Neuronal stem cell (in vitro differentiated cells): ENCODE measurements around the gene CLEC2L.

Experiments
- DNase-seq: peaks from one replicate; pipeline ENCODE4 v3.0.0-alpha.2; 2013; ENCODE audit warnings: low spot score
- H2AFZ ChIP-seq: one replicate; pipeline ENCODE4 v1.6.1; 2013; ENCODE audit warnings: mild to moderate bottlenecking, low read length, inconsistent platforms
- H2AK5ac ChIP-seq: 2 replicates; pipeline ENCODE4 v1.6.1; 2013; ENCODE audit warnings: low read depth, mild to moderate bottlenecking, inconsistent platforms, low read length, moderate library complexity, mixed read lengths
- H2BK120ac ChIP-seq: 2 replicates; pipeline ENCODE4 v1.6.1; 2013; ENCODE audit warnings: low read depth, mild to moderate bottlenecking, inconsistent platforms, low read length, moderate library complexity, mixed read lengths
- H2BK12ac ChIP-seq: one replicate; pipeline ENCODE4 v1.6.1; 2013; ENCODE audit warnings: low read length, inconsistent platforms
- H2BK15ac ChIP-seq: 2 replicates; pipeline ENCODE4 v1.6.1; 2013; ENCODE audit warnings: mild to moderate bottlenecking, low read length, inconsistent platforms, mixed read lengths
- H2BK5ac ChIP-seq: one replicate; pipeline ENCODE4 v1.6.1; 2013; ENCODE audit warnings: inconsistent platforms, mild to moderate bottlenecking, low read length, moderate library complexity
- H3K14ac ChIP-seq: one replicate; pipeline ENCODE4 v1.6.1; 2013; ENCODE audit warnings: low read length, inconsistent platforms
- H3K18ac ChIP-seq: 2 replicates; pipeline ENCODE4 v1.6.1; 2013; ENCODE audit warnings: low read length, inconsistent platforms
- H3K23ac ChIP-seq: 2 replicates; pipeline ENCODE4 v1.6.1; 2013; ENCODE audit warnings: low read depth, mild to moderate bottlenecking, mixed read lengths, low read length, inconsistent platforms; ENCODE audit not compliant: poor library complexity
- H3K27ac ChIP-seq: replicated peaks from 3 replicates; pipeline ENCODE4 v1.5.1; 2013; ENCODE audit warnings: low read length, inconsistent platforms
- H3K27me3 ChIP-seq, 3 experiments: 2 replicates each; pipeline ENCODE4 v1.6.1; 2013; ENCODE audit warnings: low read length in 3 of 3, mild to moderate bottlenecking in 2 of 3, inconsistent platforms in 1 of 3, low read depth in 1 of 3, mixed read lengths in 1 of 3, moderate library complexity in 1 of 3; ENCODE audit not compliant: control insufficient read depth in 3 of 3, insufficient read depth in 3 of 3
- H3K36me3 ChIP-seq, 2 donors: replicated peaks in 1 of 2; 2 replicates each; pipeline ENCODE4 v1.6.1; 2013; ENCODE audit warnings: low read length in 2 of 2; ENCODE audit not compliant: control insufficient read depth in 2 of 2, insufficient read depth in 2 of 2
- H3K4ac ChIP-seq: 2 replicates; pipeline ENCODE4 v1.6.1; 2013; ENCODE audit warnings: inconsistent platforms, mild to moderate bottlenecking, low read length, moderate library complexity
- H3K4me1 ChIP-seq, 2 donors: 1 replicate in 1 of 2; 2 replicates in 1 of 2; pipeline ENCODE4 v1.6.1; 2013; ENCODE audit warnings: low read length in 2 of 2, low read depth in 1 of 2; ENCODE audit not compliant: control insufficient read depth in 2 of 2, insufficient read depth in 1 of 2
- H3K4me2 ChIP-seq: one replicate; pipeline ENCODE4 v1.6.1; 2013; ENCODE audit warnings: mild to moderate bottlenecking, low read length, inconsistent platforms; ENCODE audit not compliant: insufficient read depth, poor library complexity, severe bottlenecking
- H3K4me3 ChIP-seq, 2 donors: 2 replicates each; pipeline ENCODE4 v1.5.1; 2013; ENCODE audit warnings: low read length in 2 of 2, mild to moderate bottlenecking in 2 of 2, inconsistent platforms in 1 of 2, moderate library complexity in 1 of 2
- H3K79me1 ChIP-seq: one replicate; pipeline ENCODE4 v1.6.1; 2013; ENCODE audit warnings: low read depth, mild to moderate bottlenecking, inconsistent platforms, low read length, moderate library complexity
- H3K9ac ChIP-seq: one replicate; pipeline ENCODE4 v1.6.1; 2013; ENCODE audit warnings: mild to moderate bottlenecking, low read depth, low read length, inconsistent platforms; ENCODE audit not compliant: poor library complexity
- H3K9me3 ChIP-seq, 2 donors: replicated peaks in 1 of 2; 2 replicates each; pipeline versions ENCODE3 to v1.6.1; 2013; ENCODE audit warnings: low read length in 2 of 2, mild to moderate bottlenecking in 2 of 2, inconsistent platforms in 1 of 2, low read depth in 1 of 2, mixed read lengths in 1 of 2, moderate library complexity in 1 of 2; ENCODE audit not compliant: control insufficient read depth in 2 of 2, insufficient read depth in 1 of 2
- H4K8ac ChIP-seq: one replicate; pipeline ENCODE4 v1.6.1; 2013; ENCODE audit warnings: low read depth, mild to moderate bottlenecking, inconsistent platforms, low read length, moderate library complexity
- H4K91ac ChIP-seq: one replicate; pipeline ENCODE4 v1.6.1; 2013; ENCODE audit warnings: low read length, low read depth, mild to moderate bottlenecking, inconsistent platforms; ENCODE audit not compliant: poor library complexity
- WGBS, 2 donors: extraction: QIAGEN DNeasy Blood & Tissue Kit; methylation state at CpG; one replicate each; pipeline ENCODE4 v1.1.7; 2013; ENCODE audit warnings: missing lambda C conversion rate in 2 of 2, mixed read lengths in 1 of 2; ENCODE audit not compliant: insufficient read length in 2 of 2, insufficient replicate concordance in 1 of 2; ENCODE audit errors: extremely low coverage in 2 of 2; 5-methylcytosine and 5-hydroxymethylcytosine counted together

CLEC2L gene

GRCh38 chr7:139481364-139481763, 42.1 kb upstream of the CLEC2L start:
- WGBS, 2 donors, result no CpG with 5 or more reads among the region's 4 CpGs

GRCh38 chr7:139482122-139482521, 41.4 kb upstream of the CLEC2L start:
- Histone ChIP-seq H3K36me3 (no peaks in the 10 kb centered on the region), H3K4me1 (peaks cover 3 to 6% of the 10 kb centered on the region in 2 donors), H3K14ac (no peak overlapping the region), H3K4me3 (no peak overlapping the region), H2BK15ac (no peak overlapping the region), H3K18ac (no peak overlapping the region), H2AK5ac (no peak overlapping the region), H4K8ac (no peak overlapping the region), H2AFZ (no peak overlapping the region), H4K91ac (no peak overlapping the region), H2BK12ac (no peak overlapping the region), H3K9me3 (no peaks in the 10 kb centered on the region), H3K4ac (no peak overlapping the region), H3K27me3 (peaks cover 10 to 66% (median 19%) of the 10 kb centered on the region in 3 experiments), H3K79me1 (no peaks in the 10 kb centered on the region), H3K9ac (no peak overlapping the region), H2BK120ac (no peak overlapping the region), H3K27ac (no peak overlapping the region), H3K23ac (no peak overlapping the region), H3K4me2 (no peak overlapping the region), H2BK5ac (no peak overlapping the region)
- WGBS, 2 donors, result no CpG with 5 or more reads among the region's 8 CpGs
- no peak for DNase-seq

More at GRCh38 chr7:139481364-139481763, 42.1 kb upstream of the CLEC2L start:
- no peak overlapping the region for H3K4me2 ChIP-seq
- no peak overlapping the region for H4K91ac ChIP-seq
- peaks cover 10 to 62% (median 19%) of the 10 kb centered on the region in 3 experiments for H3K27me3 ChIP-seq
- H3K14ac ChIP-seq, result peak overlapping the region; percentile 38
- H3K36me3 ChIP-seq, result no peaks in the 10 kb centered on the region
- H3K4ac ChIP-seq, result no peak overlapping the region
- no peak overlapping the region for H2BK5ac ChIP-seq
- no peak for DNase-seq
- H3K18ac ChIP-seq, result no peak overlapping the region
- no peak overlapping the region for H2AK5ac ChIP-seq
- no peak overlapping the region for H3K23ac ChIP-seq
- no peak overlapping the region for H3K9ac ChIP-seq
- H2BK120ac ChIP-seq, result no peak overlapping the region
- H2AFZ ChIP-seq, result no peak overlapping the region
- no peak overlapping the region for H3K4me3 ChIP-seq
- no peaks in the 10 kb centered on the region for H3K9me3 ChIP-seq
- H4K8ac ChIP-seq, result no peak overlapping the region
- no peaks in the 10 kb centered on the region for H3K79me1 ChIP-seq
- H2BK12ac ChIP-seq, result peak overlapping the region; percentile 84
- H3K27ac ChIP-seq, result no peak overlapping the region
- peaks cover 3 to 6% of the 10 kb centered on the region in 2 donors for H3K4me1 ChIP-seq
- no peak overlapping the region for H2BK15ac ChIP-seq

GRCh38 chr7:139482662-139483466, 40.6 kb upstream of the CLEC2L start:
- peak overlapping the region; percentile 96 for H2AFZ ChIP-seq
- H4K8ac ChIP-seq, result no peak overlapping the region
- H2BK12ac ChIP-seq, result peak overlapping the region; percentile 6
- H2BK120ac ChIP-seq, result no peak overlapping the region
- H4K91ac ChIP-seq, result no peak overlapping the region
- H3K14ac ChIP-seq, result peak overlapping the region; percentile 56
- peak overlapping the region; percentile 34 to 83 for H3K4me3 ChIP-seq
- H3K79me1 ChIP-seq, result no peaks in the 10 kb centered on the region
- no peaks in the 10 kb centered on the region for H3K9me3 ChIP-seq
- peak overlapping the region; percentile 84 for H3K9ac ChIP-seq
- peak overlapping the region; percentile 13 for H2BK5ac ChIP-seq
- peak overlapping the region; percentile 89 for H2BK15ac ChIP-seq
- H3K36me3 ChIP-seq, result no peaks in the 10 kb centered on the region
- peak overlapping the region; percentile 94 for H3K4me2 ChIP-seq
- H3K27me3 ChIP-seq, result peaks cover 10 to 71% (median 19%) of the 10 kb centered on the region in 3 experiments
- no peak overlapping the region for H3K27ac ChIP-seq
- H3K4ac ChIP-seq, result no peak overlapping the region
- peak; percentile 31 for DNase-seq
- peak overlapping the region; percentile 93 for H3K23ac ChIP-seq
- H3K4me1 ChIP-seq, result peaks cover 3 to 6% of the 10 kb centered on the region in 2 donors
- peak overlapping the region; percentile 91 for H3K18ac ChIP-seq
- H2AK5ac ChIP-seq, result no peak overlapping the region
- no CpG with 5 or more reads among the region's 90 CpGs for WGBS, 2 donors

GRCh38 chr7:139487366-139488080, 36.0 kb upstream of the CLEC2L start:
- H2BK12ac ChIP-seq, result no peak overlapping the region
- H3K9ac ChIP-seq, result no peak overlapping the region
- no peak for DNase-seq
- peaks cover 0 to under 1% of the 10 kb centered on the region in 2 donors for H3K9me3 ChIP-seq
- H2BK120ac ChIP-seq, result no peak overlapping the region
- H3K4me2 ChIP-seq, result no peak overlapping the region
- no peak overlapping the region for H4K91ac ChIP-seq
- H3K36me3 ChIP-seq, result no peaks in the 10 kb centered on the region
- no peak overlapping the region for H3K18ac ChIP-seq
- peaks cover 7 to 66% (median 9%) of the 10 kb centered on the region in 3 experiments for H3K27me3 ChIP-seq
- no peak overlapping the region for H4K8ac ChIP-seq
- peaks cover 3 to 9% of the 10 kb centered on the region in 2 donors for H3K4me1 ChIP-seq
- no peak overlapping the region for H2BK15ac ChIP-seq
- H3K14ac ChIP-seq, result no peak overlapping the region
- no peaks in the 10 kb centered on the region for H3K79me1 ChIP-seq
- no peak overlapping the region for H3K27ac ChIP-seq
- H2BK5ac ChIP-seq, result no peak overlapping the region
- no peak overlapping the region for H2AK5ac ChIP-seq
- H3K4ac ChIP-seq, result no peak overlapping the region
- no peak overlapping the region for H3K23ac ChIP-seq
- WGBS, 2 donors, result no CpG with 5 or more reads among the region's 5 CpGs
- H2AFZ ChIP-seq, result no peak overlapping the region
- H3K4me3 ChIP-seq, result no peak overlapping the region
